GM23248 (cell line): Measurements from ENCODE around the gene TPRN. TPM values are rescaled to one million over a fixed set of nuclear protein-coding genes. Genes with fewer than 3 reads are reported as not detected.

Experiments
- DNase-seq: peaks from one replicate; pipeline ENCODE4 v3.0.0-alpha.2; 2015
- H2AFZ ChIP-seq: fragments of 200-600 bp; sonication (generic); 2 replicates; pipeline ENCODE4 v1.6.1; 2016; ENCODE audit warnings: antibody characterized with exemption
- H3F3A ChIP-seq: fragments of 200-600 bp; sonication (generic); 2 replicates; pipeline ENCODE4 v1.6.1; 2016; ENCODE audit warnings: mild to moderate bottlenecking, antibody characterized with exemption, mixed run types; ENCODE audit not compliant: insufficient read depth
- H3K27ac ChIP-seq: fragments of 200-600 bp; sonication (generic); 2 replicates; pipeline ENCODE4 v1.5.1; 2016; ENCODE audit warnings: mild to moderate bottlenecking
- H3K27me3 ChIP-seq: fragments of 200-600 bp; sonication (generic); replicated peaks from 2 replicates; pipeline ENCODE4 v1.6.1; 2016; ENCODE audit warnings: mild to moderate bottlenecking; ENCODE audit not compliant: insufficient read depth
- H3K36me3 ChIP-seq: fragments of 200-600 bp; sonication (generic); 2 replicates; pipeline ENCODE4 v1.6.1; 2016; ENCODE audit warnings: low read depth, mild to moderate bottlenecking
- H3K4me1 ChIP-seq: fragments of 200-600 bp; sonication (generic); 2 replicates; pipeline ENCODE4 v1.6.1; 2016; ENCODE audit warnings: mild to moderate bottlenecking; ENCODE audit not compliant: insufficient read depth
- H3K4me2 ChIP-seq: fragments of 200-600 bp; sonication (generic); one replicate; pipeline ENCODE4 v1.6.1; 2016; ENCODE audit warnings: mild to moderate bottlenecking; ENCODE audit not compliant: unreplicated experiment
- H3K4me3 ChIP-seq: fragments of 200-600 bp; sonication (generic); 2 replicates; pipeline ENCODE4 v1.5.1; 2016; ENCODE audit warnings: mild to moderate bottlenecking
- H3K79me2 ChIP-seq: fragments of 200-600 bp; sonication (generic); 2 replicates; pipeline ENCODE4 v1.6.1; 2016; ENCODE audit warnings: mild to moderate bottlenecking; ENCODE audit not compliant: insufficient read depth
- H3K9ac ChIP-seq: fragments of 200-600 bp; sonication (generic); 2 replicates; pipeline ENCODE4 v1.6.1; 2016; ENCODE audit warnings: mild to moderate bottlenecking
- H3K9me2 ChIP-seq: fragments of 200-600 bp; sonication (generic); 2 replicates; pipeline ENCODE4 v1.6.1; 2016; ENCODE audit warnings: mixed run types, mild to moderate bottlenecking, moderate library complexity; ENCODE audit not compliant: insufficient read depth
- H3K9me3 ChIP-seq: fragments of 200-600 bp; sonication (generic); one replicate; pipeline ENCODE4 v1.6.1; 2017; ENCODE audit warnings: low read depth
- H4K20me1 ChIP-seq: fragments of 200-600 bp; sonication (generic); 2 replicates; pipeline ENCODE4 v1.6.0; 2016; ENCODE audit not compliant: insufficient read depth
- EZH2 ChIP-seq: fragments of 200-600 bp; sonication (generic); IDR thresholded peaks from 2 replicates; pipeline ENCODE4 v1.6.1; 2018; ENCODE audit warnings: antibody characterized with exemption, mild to moderate bottlenecking; ENCODE audit not compliant: insufficient read depth, poor library complexity, severe bottlenecking
- EZH2phosphoT487 ChIP-seq: fragments of 200-600 bp; sonication (generic); IDR thresholded peaks from 2 replicates; pipeline ENCODE4 v1.6.1; 2018; ENCODE audit warnings: antibody characterized with exemption, moderate library complexity, mild to moderate bottlenecking, low read depth; ENCODE audit not compliant: insufficient read depth
- WGBS, 2 experiments: methylation state at CpG; one replicate each; pipeline ENCODE4 v1.1.6; 2015 to 2017; ENCODE audit warnings: low lambda C conversion rate in 2 of 2, low coverage in 1 of 2; ENCODE audit errors: missing lambda C conversion rate in 2 of 2; 5-methylcytosine and 5-hydroxymethylcytosine counted together
- in situ Hi-C: fragments of 300-500 bp; cut with MboI; formaldehyde crosslinking; loops from 2 replicates; pipeline ENCODE4 v1.15.0; 2020
- microRNA-seq: library from miRNA; unstranded; fragments of <30 nt; microRNA quantifications from one replicate; pipeline ENCODE4, GENCODE V29; 2016; ENCODE audit warnings: borderline number of aligned reads
- polyA plus RNA-seq: library from polyadenylated mRNA; unstranded; fragments of >200 nt; fragmentation: Nextera tagmentation; extraction: Ambion mirVana; gene quantifications from 2 replicates; pipeline ENCODE4 v1.2.1, GENCODE V29; 2016
- small RNA-seq: library from RNA; depleted of rRNA; stranded (forward); fragments of <200 nt; gene quantifications from one replicate; pipeline ENCODE3, GENCODE V24; 2014; ENCODE audit warnings: low read depth, low replicate concordance
- total RNA-seq: library from RNA; depleted of rRNA; stranded (reverse); fragments of >200 nt; shearing (Covaris generic); gene quantifications from 2 replicates; pipeline ENCODE4 v1.2.3, GENCODE V29; 2014; rRNA removed

TPRN gene
- total and polyA plus RNA-seq, 2 experiments from 2014 or later: 1.7 to 7.8 TPM

- Histone ChIP-seq H3K27me3 (peaks cover 28% of the 10 kb centered on the region), H3K4me1 (no peaks in the 10 kb centered on the region), H3K36me3 (no peaks in the 10 kb centered on the region), H3K9me2 (no peaks in the 10 kb centered on the region), H2AFZ (no peak overlapping the region), H4K20me1 (no peaks in the 10 kb centered on the region), H3K79me2 (no peaks in the 10 kb centered on the region), H3K4me2 (no peak overlapping the region), H3F3A (no peaks in the 10 kb centered on the region), H3K9me3 (no peaks in the 10 kb centered on the region), H3K9ac (no peak overlapping the region), H3K27ac (no peak overlapping the region), H3K4me3 (no peak overlapping the region)
- in situ Hi-C loops: no loop called here
- 49 to 56% methylated on average over 24 of the region's 24 CpGs for WGBS, 2 experiments
- no peak for DNase-seq
- TF ChIP-seq EZH2 (no peak), EZH2phosphoT487 (no peak)
These were observed 58.3 kb downstream of the TPRN start for GRCh38 chr9:137141976-137142936.

Small RNAs within 50 kb of the gene (microRNA-seq; reads per million reads assigned to microRNA genes)
- gene MIR3621: not detected

Small RNAs within 50 kb of the gene (small RNA-seq; reads per million reads assigned to genes)
- gene MIR3621: not detected

Other genes starting within 250 kb of the TPRN start
Only the 30 nearest of the 32 such genes appear.
- gene PTGDS, start 223.2 kb downstream of the TPRN start, total RNA-seq: not detected in 2 replicates
- gene PTGDS, start 223.2 kb downstream of the TPRN start, polyA plus RNA-seq: 0.24 and 0.25 TPM in 2 replicates
- gene LCNL1, start 217.7 kb downstream of the TPRN start, total RNA-seq: not detected in 2 replicates
- not detected in 2 replicates for gene LCNL1, start 217.7 kb downstream of the TPRN start, polyA plus RNA-seq
- gene PAXX, start 208.3 kb downstream of the TPRN start, total RNA-seq: 38.7 and 52.2 TPM in 2 replicates
- gene PAXX, start 208.3 kb downstream of the TPRN start, polyA plus RNA-seq: 49.3 and 54.5 TPM in 2 replicates
- 33.3 and 37.7 TPM in 2 replicates for gene CLIC3, start 204.2 kb downstream of the TPRN start, total RNA-seq
- gene CLIC3, start 204.2 kb downstream of the TPRN start, polyA plus RNA-seq: 98.9 and 107 TPM in 2 replicates
- 33.2 and 49.4 TPM in 2 replicates for gene ABCA2, start 172.5 kb downstream of the TPRN start, total RNA-seq
- gene ABCA2, start 172.5 kb downstream of the TPRN start, polyA plus RNA-seq: 20.5 and 21.1 TPM in 2 replicates
- gene FUT7, start 168.7 kb downstream of the TPRN start, total RNA-seq: not detected in 2 replicates
- not detected in 2 replicates for gene FUT7, start 168.7 kb downstream of the TPRN start, polyA plus RNA-seq
- gene NPDC1, start 154.6 kb downstream of the TPRN start, total RNA-seq: 41.9 and 43.1 TPM in 2 replicates
- 121 and 122 TPM in 2 replicates for gene NPDC1, start 154.6 kb downstream of the TPRN start, polyA plus RNA-seq
- gene ENTPD2, start 146.7 kb downstream of the TPRN start, total RNA-seq: not detected in 2 replicates
- gene ENTPD2, start 146.7 kb downstream of the TPRN start, polyA plus RNA-seq: not detected in 2 replicates
- gene SAPCD2, start 130.2 kb downstream of the TPRN start, total RNA-seq: 5.4 TPM in 2 replicates
- gene SAPCD2, start 130.2 kb downstream of the TPRN start, polyA plus RNA-seq: 0.86 and 0.88 TPM in 2 replicates
- 5.2 and 5.7 TPM in 2 replicates for gene UAP1L1, start 123.2 kb downstream of the TPRN start, total RNA-seq
- 4.3 and 4.5 TPM in 2 replicates for gene UAP1L1, start 123.2 kb downstream of the TPRN start, polyA plus RNA-seq
- 131 and 136 TPM in 2 replicates for gene MAN1B1, start 113.8 kb downstream of the TPRN start, total RNA-seq
- gene MAN1B1, start 113.8 kb downstream of the TPRN start, polyA plus RNA-seq: 101 and 104 TPM in 2 replicates
- 134 and 142 TPM in 2 replicates for gene DPP7, start 86.0 kb downstream of the TPRN start, total RNA-seq
- 145 and 148 TPM in 2 replicates for gene DPP7, start 86.0 kb downstream of the TPRN start, polyA plus RNA-seq
- 0.76 TPM in 1 of 2 replicates, not detected in the other for gene GRIN1, start 61.6 kb downstream of the TPRN start, total RNA-seq
- gene GRIN1, start 61.6 kb downstream of the TPRN start, polyA plus RNA-seq: 0.15 TPM in 1 of 2 replicates, not detected in the other
- not detected in 2 replicates for gene LRRC26, start 30.7 kb downstream of the TPRN start, total RNA-seq
- not detected in 2 replicates for gene LRRC26, start 30.7 kb downstream of the TPRN start, polyA plus RNA-seq
- not detected in 2 replicates for gene TMEM210, start 28.7 kb downstream of the TPRN start, total RNA-seq
- not detected in 2 replicates for gene TMEM210, start 28.7 kb downstream of the TPRN start, polyA plus RNA-seq
- 24.0 and 28.8 TPM in 2 replicates for gene ANAPC2, start 12.2 kb downstream of the TPRN start, total RNA-seq
- gene ANAPC2, start 12.2 kb downstream of the TPRN start, polyA plus RNA-seq: 12.0 and 13.6 TPM in 2 replicates
- gene SSNA1, start 12.1 kb downstream of the TPRN start, total RNA-seq: 73.1 and 105 TPM in 2 replicates
- 93.1 and 100 TPM in 2 replicates for gene SSNA1, start 12.1 kb downstream of the TPRN start, polyA plus RNA-seq
- gene TMEM203, start 4.9 kb upstream of the TPRN start, total RNA-seq: 44.3 and 52.9 TPM in 2 replicates
- gene TMEM203, start 4.9 kb upstream of the TPRN start, polyA plus RNA-seq: 46.9 and 48.6 TPM in 2 replicates
- gene NDOR1, start 5.0 kb upstream of the TPRN start, total RNA-seq: 12.1 and 12.4 TPM in 2 replicates
- 7.7 and 8.5 TPM in 2 replicates for gene NDOR1, start 5.0 kb upstream of the TPRN start, polyA plus RNA-seq
- gene RNF208, start 21.5 kb upstream of the TPRN start, total RNA-seq: 0.65 TPM in 1 of 2 replicates, not detected in the other
- 0.29 and 0.34 TPM in 2 replicates for gene RNF208, start 21.5 kb upstream of the TPRN start, polyA plus RNA-seq
- gene CYSRT1, start 24.4 kb upstream of the TPRN start, total RNA-seq: 0.43 TPM in 1 of 2 replicates, not detected in the other
- 0.24 and 0.75 TPM in 2 replicates for gene CYSRT1, start 24.4 kb upstream of the TPRN start, polyA plus RNA-seq
- gene RNF224, start 26.8 kb upstream of the TPRN start, total RNA-seq: not detected in 2 replicates
- gene RNF224, start 26.8 kb upstream of the TPRN start, polyA plus RNA-seq: not detected in 2 replicates
- gene SLC34A3, start 30.2 kb upstream of the TPRN start, total RNA-seq: not detected in 2 replicates
- gene SLC34A3, start 30.2 kb upstream of the TPRN start, polyA plus RNA-seq: not detected in 2 replicates
- 148 and 159 TPM in 2 replicates for gene TUBB4B, start 40.5 kb upstream of the TPRN start, total RNA-seq
- gene TUBB4B, start 40.5 kb upstream of the TPRN start, polyA plus RNA-seq: 373 and 391 TPM in 2 replicates
- not detected in 2 replicates for gene STPG3, start 50.5 kb upstream of the TPRN start, total RNA-seq
- gene STPG3, start 50.5 kb upstream of the TPRN start, polyA plus RNA-seq: not detected in 2 replicates
- gene NELFB, start 54.6 kb upstream of the TPRN start, total RNA-seq: 65.0 and 69.6 TPM in 2 replicates
- gene NELFB, start 54.6 kb upstream of the TPRN start, polyA plus RNA-seq: 34.4 and 38.5 TPM in 2 replicates
- gene TOR4A, start 77.0 kb upstream of the TPRN start, total RNA-seq: 25.8 and 29.6 TPM in 2 replicates
- 4.1 and 5.0 TPM in 2 replicates for gene TOR4A, start 77.0 kb upstream of the TPRN start, polyA plus RNA-seq
- gene NRARP, start 101.5 kb upstream of the TPRN start, total RNA-seq: 0.32 TPM in 1 of 2 replicates, not detected in the other
- not detected in 2 replicates for gene NRARP, start 101.5 kb upstream of the TPRN start, polyA plus RNA-seq
- 11.6 and 17.1 TPM in 2 replicates for gene EXD3, start 222.4 kb upstream of the TPRN start, total RNA-seq
- gene EXD3, start 222.4 kb upstream of the TPRN start, polyA plus RNA-seq: 8.7 and 10.1 TPM in 2 replicates
- gene NOXA1, start 222.7 kb upstream of the TPRN start, total RNA-seq: 0.32 TPM in 1 of 2 replicates, not detected in the other
- gene NOXA1, start 222.7 kb upstream of the TPRN start, polyA plus RNA-seq: 0.15 and 0.39 TPM in 2 replicates